Measurements from ENCODE around the gene RND2. TPM values are rescaled to one million over a fixed set of nuclear protein-coding genes. Genes with fewer than 3 reads are reported as not detected.

Gene RND2
- total and polyA plus RNA-seq, 2 of the 13 experiments (the other 11 are each of a cell fraction or from before 2014, with no cell fraction given): 0.05 to 0.11 TPM

DNA sequence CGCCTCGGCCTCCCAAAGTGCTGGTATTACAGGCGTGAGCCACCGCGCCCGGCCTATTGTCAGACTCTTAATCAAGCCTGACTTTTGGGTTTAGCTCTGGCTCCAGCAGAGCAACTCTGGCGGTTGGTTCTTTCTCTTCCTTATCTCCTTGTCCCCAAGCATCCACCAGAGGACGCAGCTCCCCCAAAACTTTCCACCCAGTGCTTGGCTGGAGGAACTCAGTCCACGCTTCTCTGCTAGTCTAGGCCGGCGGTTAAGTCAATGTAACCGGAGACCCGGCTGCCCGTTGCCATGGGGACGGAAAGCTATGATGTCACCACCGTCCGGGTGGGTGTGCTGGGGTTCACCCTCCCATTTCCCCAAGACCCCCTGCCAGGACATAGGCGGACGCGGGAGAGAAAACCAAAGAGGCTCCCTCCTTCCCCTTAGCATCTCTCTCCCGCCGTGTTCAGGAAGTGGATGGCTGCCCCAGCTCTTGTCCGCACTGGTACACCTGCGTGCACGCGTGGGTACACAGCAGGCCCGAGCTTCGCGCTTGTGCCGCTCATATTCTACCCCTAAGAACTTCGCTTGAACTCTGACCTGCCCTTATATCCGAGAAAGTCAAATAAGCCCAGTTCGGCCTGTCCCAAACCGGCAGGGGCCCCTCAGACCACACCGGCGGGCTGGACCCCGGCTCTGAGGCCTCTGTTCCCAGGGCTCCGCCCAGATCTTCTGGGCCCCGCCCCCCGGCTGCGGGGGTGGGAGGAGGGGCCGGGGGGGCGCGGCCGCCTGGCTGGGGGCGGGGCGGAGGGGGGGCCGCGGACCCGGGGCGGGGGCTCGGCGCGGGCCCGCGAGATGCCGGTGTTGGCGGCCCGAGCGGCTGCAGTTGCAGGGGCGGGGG lies at the start of gene RND2 (continued):
- TF ChIP-seq, protein P1, sequence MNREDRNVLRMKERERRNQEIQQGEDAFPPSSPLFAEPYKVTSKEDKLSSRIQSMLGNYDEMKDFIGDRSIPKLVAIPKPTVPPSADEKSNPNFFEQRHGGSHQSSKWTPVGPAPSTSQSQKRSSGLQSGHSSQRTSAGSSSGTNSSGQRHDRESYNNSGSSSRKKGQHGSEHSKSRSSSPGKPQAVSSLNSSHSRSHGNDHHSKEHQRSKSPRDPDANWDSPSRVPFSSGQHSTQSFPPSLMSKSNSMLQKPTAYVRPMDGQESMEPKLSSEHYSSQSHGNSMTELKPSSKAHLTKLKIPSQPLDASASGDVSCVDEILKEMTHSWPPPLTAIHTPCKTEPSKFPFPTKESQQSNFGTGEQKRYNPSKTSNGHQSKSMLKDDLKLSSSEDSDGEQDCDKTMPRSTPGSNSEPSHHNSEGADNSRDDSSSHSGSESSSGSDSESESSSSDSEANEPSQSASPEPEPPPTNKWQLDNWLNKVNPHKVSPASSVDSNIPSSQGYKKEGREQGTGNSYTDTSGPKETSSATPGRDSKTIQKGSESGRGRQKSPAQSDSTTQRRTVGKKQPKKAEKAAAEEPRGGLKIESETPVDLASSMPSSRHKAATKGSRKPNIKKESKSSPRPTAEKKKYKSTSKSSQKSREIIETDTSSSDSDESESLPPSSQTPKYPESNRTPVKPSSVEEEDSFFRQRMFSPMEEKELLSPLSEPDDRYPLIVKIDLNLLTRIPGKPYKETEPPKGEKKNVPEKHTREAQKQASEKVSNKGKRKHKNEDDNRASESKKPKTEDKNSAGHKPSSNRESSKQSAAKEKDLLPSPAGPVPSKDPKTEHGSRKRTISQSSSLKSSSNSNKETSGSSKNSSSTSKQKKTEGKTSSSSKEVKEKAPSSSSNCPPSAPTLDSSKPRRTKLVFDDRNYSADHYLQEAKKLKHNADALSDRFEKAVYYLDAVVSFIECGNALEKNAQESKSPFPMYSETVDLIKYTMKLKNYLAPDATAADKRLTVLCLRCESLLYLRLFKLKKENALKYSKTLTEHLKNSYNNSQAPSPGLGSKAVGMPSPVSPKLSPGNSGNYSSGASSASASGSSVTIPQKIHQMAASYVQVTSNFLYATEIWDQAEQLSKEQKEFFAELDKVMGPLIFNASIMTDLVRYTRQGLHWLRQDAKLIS (CRISPR knock-in tag; IDR thresholded peaks at IDR 0.05): 0 out of 2 replicates have a peak, but pooled peaks have one; percentile 54
- TF ChIP-seq ATF1 (CRISPR knock-in tag; IDR thresholded peaks at IDR 0.05): no peak
- TF ChIP-seq, protein P2, sequence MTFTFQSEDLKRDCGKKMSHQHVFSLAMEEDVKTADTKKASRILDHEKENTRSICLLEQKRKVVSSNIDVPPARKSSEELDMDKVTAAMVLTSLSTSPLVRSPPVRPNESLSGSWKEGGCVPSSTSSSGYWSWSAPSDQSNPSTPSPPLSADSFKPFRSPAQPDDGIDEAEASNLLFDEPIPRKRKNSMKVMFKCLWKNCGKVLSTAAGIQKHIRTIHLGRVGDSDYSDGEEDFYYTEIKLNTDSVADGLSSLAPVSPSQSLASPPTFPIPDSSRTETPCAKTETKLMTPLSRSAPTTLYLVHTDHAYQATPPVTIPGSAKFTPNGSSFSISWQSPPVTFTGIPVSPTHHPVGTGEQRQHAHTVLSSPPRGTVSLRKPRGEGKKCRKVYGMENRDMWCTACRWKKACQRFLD (CRISPR knock-in tag; IDR thresholded peaks at IDR 0.05; ENCODE audit: borderline replicate concordance): 0 out of 2 replicates have a peak, but pooled peaks have one; percentile 41
- TF ChIP-seq, protein P3, sequence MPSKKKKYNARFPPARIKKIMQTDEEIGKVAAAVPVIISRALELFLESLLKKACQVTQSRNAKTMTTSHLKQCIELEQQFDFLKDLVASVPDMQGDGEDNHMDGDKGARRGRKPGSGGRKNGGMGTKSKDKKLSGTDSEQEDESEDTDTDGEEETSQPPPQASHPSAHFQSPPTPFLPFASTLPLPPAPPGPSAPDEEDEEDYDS (CRISPR knock-in tag; IDR thresholded peaks at IDR 0.05): peak; percentile 47; the same call in 1 of the 2 replicates
- TF ChIP-seq, protein P4, sequence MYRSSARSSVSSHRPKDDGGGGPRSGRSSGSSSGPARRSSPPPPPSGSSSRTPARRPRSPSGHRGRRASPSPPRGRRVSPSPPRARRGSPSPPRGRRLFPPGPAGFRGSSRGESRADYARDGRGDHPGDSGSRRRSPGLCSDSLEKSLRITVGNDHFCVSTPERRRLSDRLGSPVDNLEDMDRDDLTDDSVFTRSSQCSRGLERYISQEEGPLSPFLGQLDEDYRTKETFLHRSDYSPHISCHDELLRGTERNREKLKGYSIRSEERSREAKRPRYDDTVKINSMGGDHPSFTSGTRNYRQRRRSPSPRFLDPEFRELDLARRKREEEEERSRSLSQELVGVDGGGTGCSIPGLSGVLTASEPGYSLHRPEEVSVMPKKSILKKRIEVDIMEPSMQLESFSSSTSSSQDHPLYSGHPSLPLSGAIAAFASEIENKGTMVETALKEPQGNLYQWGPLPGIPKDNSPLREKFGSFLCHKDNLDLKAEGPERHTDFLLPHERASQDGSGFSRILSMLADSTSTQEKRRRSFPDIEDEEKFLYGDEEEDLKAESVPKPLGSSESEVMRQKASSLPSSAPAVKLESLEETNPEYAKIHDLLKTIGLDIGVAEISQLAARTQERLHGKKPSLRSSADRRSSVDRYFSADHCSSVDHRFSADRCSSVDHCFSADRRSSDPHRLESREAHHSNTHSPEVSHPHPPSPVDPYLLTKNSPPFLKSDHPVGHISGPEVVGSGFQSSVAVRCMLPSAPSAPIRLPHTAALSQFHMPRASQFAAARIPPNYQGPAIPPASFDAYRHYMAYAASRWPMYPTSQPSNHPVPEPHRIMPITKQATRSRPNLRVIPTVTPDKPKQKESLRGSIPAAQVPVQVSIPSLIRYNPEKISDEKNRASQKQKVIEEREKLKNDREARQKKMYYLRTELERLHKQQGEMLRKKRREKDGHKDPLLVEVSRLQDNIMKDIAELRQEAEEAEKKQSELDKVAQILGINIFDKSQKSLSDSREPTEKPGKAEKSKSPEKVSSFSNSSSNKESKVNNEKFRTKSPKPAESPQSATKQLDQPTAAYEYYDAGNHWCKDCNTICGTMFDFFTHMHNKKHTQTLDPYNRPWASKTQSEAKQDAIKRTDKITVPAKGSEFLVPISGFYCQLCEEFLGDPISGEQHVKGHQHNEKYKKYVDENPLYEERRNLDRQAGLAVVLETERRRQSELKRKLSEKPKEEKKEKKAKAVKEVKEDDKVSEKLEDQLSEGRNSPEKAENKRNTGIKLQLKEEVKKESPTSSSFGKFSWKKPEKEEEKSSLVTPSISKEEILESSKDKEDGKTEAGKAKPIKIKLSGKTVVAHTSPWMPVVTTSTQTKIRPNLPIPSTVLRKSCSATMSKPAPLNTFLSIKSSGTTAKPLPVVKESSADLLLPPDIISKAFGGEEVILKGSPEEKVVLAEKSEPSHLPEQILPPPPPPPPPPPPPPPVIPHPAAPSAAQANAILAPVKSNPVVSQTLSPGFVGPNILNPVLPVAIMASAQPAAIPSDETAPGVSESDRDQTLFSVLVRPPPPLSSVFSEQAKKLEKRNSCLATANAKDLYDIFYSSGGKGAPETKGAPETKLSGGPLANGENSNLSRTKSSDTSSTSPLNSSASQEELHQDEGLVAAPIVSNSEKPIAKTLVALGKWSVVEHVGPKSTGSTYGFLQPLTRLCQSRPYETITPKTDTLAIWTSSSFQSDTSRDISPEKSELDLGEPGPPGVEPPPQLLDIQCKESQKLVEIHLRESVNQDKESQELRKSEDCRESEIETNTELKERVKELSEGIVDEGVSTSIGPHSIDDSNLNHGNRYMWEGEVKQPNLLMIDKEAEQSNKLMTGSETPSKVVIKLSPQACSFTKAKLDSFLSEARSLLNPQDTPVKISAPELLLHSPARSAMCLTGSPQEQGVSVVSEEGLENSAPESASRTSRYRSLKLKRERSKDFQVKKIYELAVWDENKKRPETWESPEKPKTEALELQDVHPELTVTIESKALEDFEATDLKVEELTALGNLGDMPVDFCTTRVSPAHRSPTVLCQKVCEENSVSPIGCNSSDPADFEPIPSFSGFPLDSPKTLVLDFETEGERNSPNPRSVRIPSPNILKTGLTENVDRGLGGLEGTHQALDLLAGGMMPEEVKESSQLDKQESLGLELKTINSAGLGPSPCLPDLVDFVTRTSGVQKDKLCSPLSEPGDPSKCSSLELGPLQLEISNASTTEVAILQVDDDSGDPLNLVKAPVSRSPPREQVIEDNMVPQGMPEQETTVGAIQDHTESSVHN (CRISPR knock-in tag; IDR thresholded peaks at IDR 0.05): no peak
- peak; percentile 82; the same call in 1 of the 2 replicates for TF ChIP-seq ZNF598 (CRISPR knock-in tag; IDR thresholded peaks at IDR 0.05; ENCODE audit: borderline replicate concordance)
- peak; percentile 52; the same call in 1 of the 2 replicates for TF ChIP-seq KDM5B (CRISPR knock-in tag; IDR thresholded peaks at IDR 0.05; ENCODE audit: borderline replicate concordance)
- peak; percentile 91; the same call in 1 of the 2 replicates for TF ChIP-seq ZNF83 (CRISPR knock-in tag; IDR thresholded peaks at IDR 0.05; ENCODE audit: borderline replicate concordance)
- TF ChIP-seq NFYB (CRISPR knock-in tag; IDR thresholded peaks at IDR 0.05): no peak
- TF ChIP-seq ZNF253 (CRISPR knock-in tag; IDR thresholded peaks at IDR 0.05; ENCODE audit: borderline replicate concordance): no peak
- no peak for TF ChIP-seq ZFP36L2 (CRISPR knock-in tag; IDR thresholded peaks at IDR 0.05)
- no peak for TF ChIP-seq AHR (CRISPR knock-in tag; IDR thresholded peaks at IDR 0.05)

All from HepG2 (cell line).